Karpas-422 (cell line): ENCODE measurements around the gene CD69. TPM values are rescaled to one million over a fixed set of nuclear protein-coding genes. Genes with fewer than 3 reads are reported as not detected.
"Not testable (repeated sequence)": the region's sequence is repeated elsewhere in the genome, so short reads cannot be mapped to it uniquely, and the experiment has no call there.

ENCODE experiments used
- DNase-seq: peaks from one replicate; pipeline ENCODE4 v3.0.0-alpha.2; 2015
- H2AFZ ChIP-seq: fragments of 200-600 bp; sonication (generic); 2 replicates; pipeline ENCODE4 v1.6.1; 2014; ENCODE audit warnings: antibody characterized with exemption, low read length, mixed read lengths
- H3K27ac ChIP-seq: fragments of 200-600 bp; sonication (generic); 2 replicates; pipeline ENCODE4 v1.5.1; 2014; ENCODE audit warnings: mild to moderate bottlenecking, low read length, moderate library complexity
- H3K27me3 ChIP-seq: fragments of 200-600 bp; sonication (generic); 2 replicates; pipeline ENCODE4 v1.6.1; 2014; ENCODE audit warnings: low read length, mixed read lengths
- H3K36me3 ChIP-seq: fragments of 200-600 bp; sonication (generic); 2 replicates; pipeline ENCODE4 v1.6.1; 2014; ENCODE audit warnings: low read length, mixed read lengths; ENCODE audit not compliant: insufficient read depth
- H3K4me1 ChIP-seq: fragments of 200-600 bp; sonication (generic); 2 replicates; pipeline ENCODE4 v1.6.1; 2014; ENCODE audit warnings: mild to moderate bottlenecking, low read length, mixed read lengths
- H3K4me2 ChIP-seq: fragments of 200-600 bp; sonication (generic); 2 replicates; pipeline ENCODE4 v1.6.1; 2014; ENCODE audit warnings: low read length, low read depth, mild to moderate bottlenecking; ENCODE audit not compliant: poor library complexity, severe bottlenecking
- H3K4me3 ChIP-seq: fragments of 200-600 bp; sonication (generic); 2 replicates; pipeline ENCODE4 v1.5.1; 2014; ENCODE audit warnings: mild to moderate bottlenecking, antibody characterized with exemption, low read length, mixed read lengths
- H3K79me2 ChIP-seq: fragments of 200-600 bp; sonication (generic); 2 replicates; pipeline ENCODE4 v1.6.1; 2014; ENCODE audit warnings: mild to moderate bottlenecking, low read length, mixed read lengths
- H3K9ac ChIP-seq: fragments of 200-600 bp; sonication (generic); 2 replicates; pipeline ENCODE4 v1.6.0; 2014; ENCODE audit warnings: low read length
- H3K9me2 ChIP-seq: fragments of 200-600 bp; sonication (generic), shearing (Covaris generic); replicated peaks from 2 replicates; pipeline ENCODE4 v1.6.0; 2014; ENCODE audit warnings: mild to moderate bottlenecking, low read length, moderate library complexity; ENCODE audit not compliant: insufficient read depth
- H3K9me3 ChIP-seq: fragments of 300-700, 200-600 bp; sonication (generic); 2 replicates; pipeline ENCODE4 v1.6.1; 2014; ENCODE audit warnings: low read length, mixed read lengths
- H4K20me1 ChIP-seq: fragments of 200-600 bp; sonication (generic); 2 replicates; pipeline ENCODE4 v1.6.1; 2014; ENCODE audit warnings: mild to moderate bottlenecking, antibody characterized with exemption, low read length, low read depth; ENCODE audit not compliant: insufficient read depth
- total RNA-seq: library from RNA; depleted of rRNA; stranded (reverse); fragments of >200 nt; shearing (Covaris generic); gene quantifications from 2 replicates; pipeline ENCODE4 v1.2.3, GENCODE V29; 2014; ENCODE audit warnings: low replicate concordance

CD69 gene
- total RNA-seq, 1 experiment from 2014 or later: 0.34 TPM

GRCh38 chr12:9739404-9740105, 21.1 kb downstream of the CD69 start:
- not testable (repeated sequence) for H3K9ac ChIP-seq, H3K79me2 ChIP-seq, H2AFZ ChIP-seq, H3K4me2 ChIP-seq, H3K36me3 ChIP-seq, H3K4me3 ChIP-seq, H3K27ac ChIP-seq, H3K27me3 ChIP-seq, H3K9me2 ChIP-seq, H3K9me3 ChIP-seq, H4K20me1 ChIP-seq, DNase-seq
- H3K4me1 ChIP-seq: peaks cover 43% of the 10 kb centered on the region

GRCh38 chr12:9738905-9739304, 21.8 kb downstream of the CD69 start:
- H4K20me1 ChIP-seq, H3K27me3 ChIP-seq, H3K9me2 ChIP-seq, H3K4me2 ChIP-seq, H3K36me3 ChIP-seq, H2AFZ ChIP-seq, H3K9me3 ChIP-seq, H3K79me2 ChIP-seq, DNase-seq, H3K27ac ChIP-seq, H3K4me3 ChIP-seq, H3K9ac ChIP-seq: not testable (repeated sequence)
- peaks cover 43% of the 10 kb centered on the region for H3K4me1 ChIP-seq

GRCh38 chr12:9736936-9737705, 23.6 kb downstream of the CD69 start:
- Histone ChIP-seq H4K20me1 (no peaks in the 10 kb centered on the region), H3K9me2 (no peaks in the 10 kb centered on the region), H3K9ac (peak overlapping the region; percentile 40), H3K4me1 (peaks cover 41% of the 10 kb centered on the region), H3K79me2 (no peaks in the 10 kb centered on the region), H3K36me3 (no peaks in the 10 kb centered on the region), H3K4me3 (0 out of 2 replicates have a peak overlapping the region, but pooled peaks have one; percentile 9), H2AFZ (peak overlapping the region; percentile 91), H3K27ac (peak overlapping the region; percentile 84), H3K27me3 (no peaks in the 10 kb centered on the region), H3K4me2 (peak overlapping the region; percentile 53), H3K9me3 (no peaks in the 10 kb centered on the region)
- DNase-seq: peak; percentile 76

GRCh38 chr12:9735601-9736000, 25.1 kb downstream of the CD69 start:
- H3K9me2 ChIP-seq: no peaks in the 10 kb centered on the region
- H3K4me1 ChIP-seq: peaks cover 45% of the 10 kb centered on the region
- no peak overlapping the region for H2AFZ ChIP-seq
- no peak overlapping the region for H3K4me3 ChIP-seq
- no peaks in the 10 kb centered on the region for H3K36me3 ChIP-seq
- H3K27ac ChIP-seq: no peak overlapping the region
- no peaks in the 10 kb centered on the region for H3K9me3 ChIP-seq
- no peak overlapping the region for H3K4me2 ChIP-seq
- peak; percentile 35 for DNase-seq
- H3K27me3 ChIP-seq: no peaks in the 10 kb centered on the region
- H4K20me1 ChIP-seq: no peaks in the 10 kb centered on the region
- H3K79me2 ChIP-seq: no peaks in the 10 kb centered on the region
- no peak overlapping the region for H3K9ac ChIP-seq

- Histone ChIP-seq H3K9ac (peak within 1 kb of the TSS; percentile 1; the same call in 1 of the 2 replicates), H3K4me2 (peak within 1 kb of the TSS; percentile 47), H3K9me3 (no peaks in the 10 kb centered on the region), H2AFZ (peak within 1 kb of the TSS; percentile 93), H3K4me1 (peaks cover 45% of the 10 kb centered on the region), H3K9me2 (no peaks in the 10 kb centered on the region), H3K27me3 (no peaks in the 10 kb centered on the region), H3K4me3 (peak within 1 kb of the TSS; percentile 6; the same call in 1 of the 2 replicates), H3K79me2 (no peaks in the 10 kb centered on the region), H3K36me3 (no peaks in the 10 kb centered on the region), H4K20me1 (no peaks in the 10 kb centered on the region), H3K27ac (peak within 1 kb of the TSS; percentile 21; the same call in 1 of the 2 replicates)
- DNase-seq: peak; percentile 59
Observed at GRCh38 chr12:9732921-9733461, 27.7 kb downstream of the CD69 start, which contains the start of gene CLECL1. Gene CLECL1, minus strand, starts transcription at chr12:9733097.

GRCh38 chr12:9731797-9732196, 28.9 kb downstream of the CD69 start:
- Histone ChIP-seq H3K27ac (no peak overlapping the region), H3K27me3 (no peaks in the 10 kb centered on the region), H3K4me2 (peak overlapping the region; percentile 47), H3K36me3 (no peaks in the 10 kb centered on the region), H3K9ac (no peak overlapping the region), H4K20me1 (no peaks in the 10 kb centered on the region), H3K9me2 (no peaks in the 10 kb centered on the region), H3K9me3 (no peaks in the 10 kb centered on the region), H3K79me2 (no peaks in the 10 kb centered on the region), H3K4me3 (no peak overlapping the region), H3K4me1 (peaks cover 35% of the 10 kb centered on the region), H2AFZ (peak overlapping the region; percentile 14; the same call in 1 of the 2 replicates)
- peak; percentile 55 for DNase-seq

- H3K4me1 ChIP-seq: peaks cover 31% of the 10 kb centered on the region
- no peaks in the 10 kb centered on the region for H3K9me3 ChIP-seq
- H4K20me1 ChIP-seq: no peaks in the 10 kb centered on the region
- no peaks in the 10 kb centered on the region for H3K36me3 ChIP-seq
- H2AFZ ChIP-seq: peak overlapping the region; percentile 14; the same call in 1 of the 2 replicates
- no peak overlapping the region for H3K9ac ChIP-seq
- H3K27ac ChIP-seq: no peak overlapping the region
- no peaks in the 10 kb centered on the region for H3K9me2 ChIP-seq
- H3K27me3 ChIP-seq: no peaks in the 10 kb centered on the region
- H3K4me3 ChIP-seq: no peak overlapping the region
- no peak for DNase-seq
- H3K4me2 ChIP-seq: peak overlapping the region; percentile 47
- H3K79me2 ChIP-seq: no peaks in the 10 kb centered on the region
Observed at GRCh38 chr12:9731393-9731792, 29.3 kb downstream of the CD69 start.

- Histone ChIP-seq H3K4me1 (peaks cover 27% of the 10 kb centered on the region), H3K27me3 (no peaks in the 10 kb centered on the region), H3K27ac (no peak overlapping the region), H3K9ac (no peak overlapping the region), H3K9me3 (no peaks in the 10 kb centered on the region), H4K20me1 (no peaks in the 10 kb centered on the region), H3K36me3 (no peaks in the 10 kb centered on the region), H2AFZ (no peak overlapping the region), H3K4me3 (no peak overlapping the region), H3K4me2 (no peak overlapping the region), H3K79me2 (no peaks in the 10 kb centered on the region), H3K9me2 (no peaks in the 10 kb centered on the region)
- DNase-seq: no peak
Observed at GRCh38 chr12:9730591-9730990, 30.1 kb downstream of the CD69 start.
